ENCODE results near the gene ADCY2.

ADCY2 gene

GRCh38 chr5:7849681-7850394 is 453.9 kb downstream of the ADCY2 start:
- DNase-seq, result no peak

GRCh38 chr5:7850395-7851239 is 454.7 kb downstream of the ADCY2 start, which contains the start of gene CFAP90:
Gene CFAP90, minus strand, starts transcription at chr5:7851133. Its CDS starts 112 bp downstream, at chr5:7851021.
- DNase-seq, result no peak

GRCh38 chr5:7851240-7851592 is 455.3 kb downstream of the ADCY2 start:
- DNase-seq, result no peak

GRCh38 chr5:7851617-7852289 is 455.8 kb downstream of the ADCY2 start:
- no peak for DNase-seq

- DNase-seq, result no peak
These were observed 456.6 kb downstream of the ADCY2 start for GRCh38 chr5:7852542-7852941.

- no peak for DNase-seq
These were observed 457.1 kb downstream of the ADCY2 start for GRCh38 chr5:7852988-7853387.

GRCh38 chr5:7855611-7856010 is 459.7 kb downstream of the ADCY2 start:
- no peak for DNase-seq

- no peak for DNase-seq
These were observed 460.9 kb downstream of the ADCY2 start for GRCh38 chr5:7856855-7857254.

GRCh38 chr5:7857361-7857760 is 461.4 kb downstream of the ADCY2 start:
- DNase-seq, result no peak

GRCh38 chr5:7857926-7858632 is 462.1 kb downstream of the ADCY2 start:
- DNase-seq, result no peak

- DNase-seq, result no peak
These were observed 470.3 kb downstream of the ADCY2 start for GRCh38 chr5:7866196-7866595.

GRCh38 chr5:7867260-7867659 is 471.3 kb downstream of the ADCY2 start:
- no peak for DNase-seq

- DNase-seq, result no peak
These were observed 472.5 kb downstream of the ADCY2 start for GRCh38 chr5:7868427-7868772.

GRCh38 chr5:7868773-7869473 is 473.0 kb downstream of the ADCY2 start, which contains the start of the genes FASTKD3 and MTRR:
Gene FASTKD3, minus strand, starts transcription at chr5:7869031. Its CDS starts 948 bp downstream, at chr5:7868083.
Gene MTRR, plus strand, starts transcription at chr5:7869148. Its CDS starts 1,647 bp downstream, at chr5:7870795.
- peak; percentile 70 for DNase-seq

- DNase-seq, result no peak
These were observed 473.7 kb downstream of the ADCY2 start for GRCh38 chr5:7869474-7870136.

GRCh38 chr5:7871653-7872052 is 475.7 kb downstream of the ADCY2 start:
- no peak for DNase-seq

- DNase-seq, result no peak
These were observed 476.7 kb downstream of the ADCY2 start for GRCh38 chr5:7872517-7873130.

GRCh38 chr5:7873216-7873615 is 477.3 kb downstream of the ADCY2 start:
- no peak for DNase-seq

GRCh38 chr5:7874639-7875038 is 478.7 kb downstream of the ADCY2 start:
- DNase-seq, result no peak

GRCh38 chr5:7875151-7875550 is 479.2 kb downstream of the ADCY2 start:
- no peak for DNase-seq

GRCh38 chr5:7876867-7877266 is 480.9 kb downstream of the ADCY2 start:
- DNase-seq, result no peak
